Upper lobe of left lung (tissue), 6 donors: ENCODE measurements around the gene TUBB1. TPM values are rescaled to one million over a fixed set of nuclear protein-coding genes. Genes with fewer than 3 reads are reported as not detected.

Experiments
- ATAC-seq, 2 donors: fragments of 200-7000 bp; cut with Tn5 transposase; one replicate each; pipeline ENCODE4 v1.9.1; 2022; ENCODE audit warnings: mild to moderate bottlenecking in 2 of 2, moderate library complexity in 2 of 2; ENCODE audit not compliant: low FRiP score in 2 of 2
- DNase-seq, 2 donors: peaks; one replicate each; pipeline ENCODE4 v3.0.0-alpha.2; 2019 to 2020
- H3K27ac ChIP-seq, 4 donors: fragments of 200-600 bp; sonication (generic); one replicate each; pipeline ENCODE4 v1.5.1; 2016 to 2019
- H3K27me3 ChIP-seq, 4 donors: fragments of 200-600 bp; sonication (generic); one replicate each; pipeline ENCODE4 v1.5.1; 2017 to 2019
- H3K36me3 ChIP-seq, 4 donors: fragments of 200-600 bp; sonication (generic); one replicate each; pipeline ENCODE4 v1.5.1; 2016 to 2019
- H3K4me1 ChIP-seq, 4 donors: fragments of 200-600 bp; sonication (generic); one replicate each; pipeline ENCODE4 v1.5.1; 2018 to 2019
- H3K4me3 ChIP-seq, 4 donors: fragments of 200-600 bp; sonication (generic); one replicate each; pipeline ENCODE4 v1.5.1; 2017 to 2019; ENCODE audit warnings: mild to moderate bottlenecking in 2 of 4, moderate library complexity in 1 of 4
- H3K9me3 ChIP-seq, 4 donors: fragments of 200-600 bp; sonication (generic); one replicate each; pipeline ENCODE4 v1.5.1; 2018 to 2019
- EP300 ChIP-seq, 4 donors: sonication (generic); formaldehyde crosslinking; IDR thresholded peaks; one replicate each; pipeline ENCODE4 v1.5.1; 2017; ENCODE audit warnings: antibody characterized with exemption in 4 of 4, control low read depth in 2 of 4
- POLR2A ChIP-seq, 4 donors: fragments of 450-650 bp; IDR thresholded peaks; one replicate each; pipeline ENCODE4 v1.5.1; 2016 to 2017; ENCODE audit warnings: antibody characterized with exemption in 4 of 4, mild to moderate bottlenecking in 2 of 4
- POLR2AphosphoS5 ChIP-seq, 2 donors: sonication (generic); formaldehyde crosslinking; IDR thresholded peaks; one replicate each; pipeline ENCODE4 v1.5.1; 2017; ENCODE audit warnings: antibody characterized with exemption in 2 of 2
- WGBS, 2 donors: methylation state at CpG; one replicate each; pipeline ENCODE4 v1.1.5; 2017 to 2018; 5-methylcytosine and 5-hydroxymethylcytosine counted together
- total RNA-seq, 6 donors: library from RNA; depleted of rRNA in 4 of 6; stranded (reverse); fragments of >200 nt in 4 of 6; gene quantifications; one replicate each; pipeline versions ENCODE4 v1.1.0 to v1.2.1, GENCODE V29; 2016 to 2021
- TF ChIP-seq, protein P1 (sequence below), 6 experiments: fragments of 450-650 bp in 4 of 6; fragments of 200-600 bp in 2 of 6; sonication (generic) in 2 of 6; IDR thresholded peaks; one replicate each; pipeline ENCODE4 v1.5.1; 2016 to 2019; ENCODE audit warnings: antibody characterized with exemption in 6 of 6
- donor health status: DM: no; HTN: no; CAD: no; lungs with moderate emphysema.
- donor health status: DM: no; HTN: yes; CAD: no; lungs with severe emphysema.

Gene TUBB1
- total RNA-seq, 6 donors from 2014 or later, result 1.5 to 9.3 (median 2.6) TPM

DNA sequence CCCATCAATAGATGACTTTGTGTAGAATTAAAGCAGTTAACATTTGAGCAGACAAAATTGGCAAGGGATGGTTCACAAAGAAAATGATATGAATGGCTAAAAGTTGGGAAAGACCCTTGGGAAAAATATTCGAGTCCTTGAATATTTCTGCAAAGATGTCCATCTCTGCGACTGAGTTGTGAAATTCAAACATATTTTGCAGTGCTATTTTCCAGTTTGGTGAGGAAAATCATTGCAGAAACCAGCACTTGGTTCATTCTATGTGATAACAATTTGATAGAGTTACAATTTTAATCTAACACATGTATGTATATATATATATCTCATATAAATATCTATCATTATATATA, 29.4 kb downstream of the TUBB1 start:
- Histone ChIP-seq H3K4me3 (no peak overlapping the region), H3K9me3 (no peaks in the 10 kb centered on the region), H3K4me1 (peaks cover 5 to 10% (median 9%) of the 10 kb centered on the region in 4 donors), H3K36me3 (no peaks in the 10 kb centered on the region), H3K27ac (peak overlapping the region in 3 of 4 donors; percentile 65 to 82 (median 68)), H3K27me3 (no peaks in the 10 kb centered on the region)
- 74 to 80% methylated on average over 2 of the region's 2 CpGs for WGBS, 2 donors
- DNase-seq, result no peak
- no peak for TF ChIP-seq POLR2A (IDR thresholded peaks at IDR 0.05)
- TF ChIP-seq, protein P1, sequence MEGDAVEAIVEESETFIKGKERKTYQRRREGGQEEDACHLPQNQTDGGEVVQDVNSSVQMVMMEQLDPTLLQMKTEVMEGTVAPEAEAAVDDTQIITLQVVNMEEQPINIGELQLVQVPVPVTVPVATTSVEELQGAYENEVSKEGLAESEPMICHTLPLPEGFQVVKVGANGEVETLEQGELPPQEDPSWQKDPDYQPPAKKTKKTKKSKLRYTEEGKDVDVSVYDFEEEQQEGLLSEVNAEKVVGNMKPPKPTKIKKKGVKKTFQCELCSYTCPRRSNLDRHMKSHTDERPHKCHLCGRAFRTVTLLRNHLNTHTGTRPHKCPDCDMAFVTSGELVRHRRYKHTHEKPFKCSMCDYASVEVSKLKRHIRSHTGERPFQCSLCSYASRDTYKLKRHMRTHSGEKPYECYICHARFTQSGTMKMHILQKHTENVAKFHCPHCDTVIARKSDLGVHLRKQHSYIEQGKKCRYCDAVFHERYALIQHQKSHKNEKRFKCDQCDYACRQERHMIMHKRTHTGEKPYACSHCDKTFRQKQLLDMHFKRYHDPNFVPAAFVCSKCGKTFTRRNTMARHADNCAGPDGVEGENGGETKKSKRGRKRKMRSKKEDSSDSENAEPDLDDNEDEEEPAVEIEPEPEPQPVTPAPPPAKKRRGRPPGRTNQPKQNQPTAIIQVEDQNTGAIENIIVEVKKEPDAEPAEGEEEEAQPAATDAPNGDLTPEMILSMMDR (IDR thresholded peaks at IDR 0.05), result no peak
- no peak for TF ChIP-seq EP300 (IDR thresholded peaks at IDR 0.05)
- TF ChIP-seq POLR2AphosphoS5 (IDR thresholded peaks at IDR 0.05), result no peak
- no peak for ATAC-seq

DNA sequence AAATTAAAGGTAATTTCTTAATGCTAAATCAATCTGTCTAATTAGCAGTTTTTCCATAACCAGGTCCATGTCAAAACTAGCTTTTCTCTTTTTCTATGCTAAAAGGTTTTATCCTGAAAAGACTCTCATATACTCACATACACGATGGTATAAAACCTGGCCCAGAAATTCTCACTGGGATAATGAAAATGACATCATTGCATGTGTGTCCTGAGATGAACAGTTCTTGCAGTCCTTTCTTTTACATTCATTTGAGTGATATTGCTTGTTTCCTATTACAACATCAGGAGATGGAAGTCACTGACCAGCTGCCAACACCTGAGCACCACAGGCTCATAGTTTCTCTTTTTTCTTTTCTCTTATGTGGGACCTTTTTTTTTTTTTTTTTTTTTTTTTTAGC, 31.2 kb downstream of the TUBB1 start:
- no peaks in the 10 kb centered on the region for H3K27me3 ChIP-seq
- WGBS, 2 donors, result 66 to 69% methylated on average over 1 of the region's 1 CpG
- no peak overlapping the region for H3K4me3 ChIP-seq
- H3K27ac ChIP-seq, result no peak overlapping the region
- DNase-seq (no peak), ATAC-seq (no peak)
- no peaks in the 10 kb centered on the region for H3K36me3 ChIP-seq
- H3K4me1 ChIP-seq, result peaks cover 0 to 7% (median 5%) of the 10 kb centered on the region in 4 donors
- no peaks in the 10 kb centered on the region for H3K9me3 ChIP-seq
- no peak for TF ChIP-seq POLR2AphosphoS5 (IDR thresholded peaks at IDR 0.05)
- TF ChIP-seq, protein P1 (IDR thresholded peaks at IDR 0.05), result no peak
- no peak for TF ChIP-seq POLR2A (IDR thresholded peaks at IDR 0.05)
- TF ChIP-seq EP300 (IDR thresholded peaks at IDR 0.05), result no peak

DNA sequence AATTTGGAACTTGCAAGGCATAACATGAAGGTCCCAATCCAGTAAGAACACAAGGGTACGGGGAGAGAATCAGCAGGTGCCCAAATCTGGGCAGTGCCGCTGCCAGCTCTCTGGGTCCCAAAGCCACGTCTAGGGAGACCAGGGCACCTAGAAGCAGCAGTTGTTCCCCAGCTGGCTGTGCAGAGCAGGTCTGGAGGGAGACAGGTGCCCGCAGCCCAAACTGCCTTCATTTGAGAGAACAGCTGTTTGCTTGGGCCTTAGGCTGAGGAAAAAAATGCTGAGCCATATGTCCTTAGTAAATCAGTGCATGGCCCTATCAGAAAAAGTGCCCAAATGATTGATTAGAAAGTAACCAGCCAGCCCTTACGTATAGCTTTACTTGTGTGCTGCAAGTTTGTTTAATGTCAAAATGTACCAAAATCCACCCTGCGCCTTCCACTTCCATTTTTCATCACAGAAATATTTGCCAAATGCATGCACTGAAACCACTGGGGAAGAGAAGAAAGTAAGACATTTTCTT, 32.5 kb downstream of the TUBB1 start:
- ATAC-seq, result no peak
- H3K27me3 ChIP-seq, result no peaks in the 10 kb centered on the region
- peaks cover 0 to 7% (median 5%) of the 10 kb centered on the region in 4 donors for H3K4me1 ChIP-seq
- TF ChIP-seq POLR2A (IDR thresholded peaks at IDR 0.05) (no peak), EP300 (IDR thresholded peaks at IDR 0.05) (no peak), POLR2AphosphoS5 (IDR thresholded peaks at IDR 0.05) (no peak)
- TF ChIP-seq, protein P1 (IDR thresholded peaks at IDR 0.05), result no peak
- H3K36me3 ChIP-seq, result no peaks in the 10 kb centered on the region
- no peak overlapping the region for H3K27ac ChIP-seq
- no peak for DNase-seq
- H3K4me3 ChIP-seq, result no peak overlapping the region
- H3K9me3 ChIP-seq, result no peaks in the 10 kb centered on the region
- WGBS, 2 donors, result 88 to 89% methylated on average over 4 to 6 of the region's 6 CpGs

DNA sequence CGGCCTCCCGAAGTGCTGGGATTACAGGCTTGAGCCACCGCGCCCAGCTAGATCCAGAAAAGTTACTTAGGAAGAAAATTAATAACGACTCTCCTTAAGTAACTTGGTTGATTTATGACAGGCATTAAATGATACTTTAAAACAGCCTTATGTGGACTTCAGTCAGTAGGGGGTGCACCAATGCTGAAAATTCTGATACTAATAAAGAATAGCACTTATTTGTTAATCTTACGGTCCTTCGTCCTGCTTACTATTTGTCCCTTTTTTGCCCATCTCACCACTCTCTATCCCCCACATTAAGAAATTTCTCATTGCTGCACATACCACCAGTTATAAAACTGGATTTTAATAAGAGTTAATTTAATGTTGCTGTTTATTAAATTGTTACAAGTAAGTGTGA, 36.1 kb downstream of the TUBB1 start:
- no peaks in the 10 kb centered on the region for H3K9me3 ChIP-seq
- H3K27ac ChIP-seq, result no peak overlapping the region
- 53 to 65% methylated on average over 7 of the region's 7 CpGs for WGBS, 2 donors
- no peak overlapping the region for H3K4me3 ChIP-seq
- TF ChIP-seq EP300 (IDR thresholded peaks at IDR 0.05), result no peak
- TF ChIP-seq, protein P1 (IDR thresholded peaks at IDR 0.05), result peak in 3 of 6 experiments; percentile 13 to 29 (median 27)
- no peak for TF ChIP-seq POLR2AphosphoS5 (IDR thresholded peaks at IDR 0.05)
- no peaks in the 10 kb centered on the region for H3K27me3 ChIP-seq
- ATAC-seq, result no peak
- no peak for DNase-seq
- no peaks in the 10 kb centered on the region for H3K4me1 ChIP-seq
- H3K36me3 ChIP-seq, result no peaks in the 10 kb centered on the region

DNA sequence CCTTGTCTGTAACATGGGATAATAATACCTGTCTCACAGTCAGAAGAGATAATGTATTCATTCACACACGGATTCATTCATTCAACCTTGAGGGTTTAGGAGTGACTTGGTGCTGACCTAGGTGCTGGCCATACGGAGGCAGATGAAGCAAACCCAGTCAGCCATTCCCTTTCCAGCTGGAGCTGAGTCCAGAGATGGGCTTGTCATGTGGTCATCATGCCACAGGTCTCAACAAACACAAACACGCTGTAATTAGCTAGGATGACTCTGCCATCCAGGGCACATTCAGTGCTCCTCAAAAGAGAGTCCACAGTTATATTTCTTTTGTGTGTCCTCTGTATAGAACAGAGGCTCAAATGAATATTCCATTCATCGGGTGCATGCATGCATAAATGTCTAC, 42.9 kb downstream of the TUBB1 start:
- peaks cover 0 to 14% (median 4%) of the 10 kb centered on the region in 4 donors for H3K4me1 ChIP-seq
- ATAC-seq (no peak), DNase-seq (no peak)
- H3K36me3 ChIP-seq, result no peaks in the 10 kb centered on the region
- no peak overlapping the region for H3K4me3 ChIP-seq
- no peak overlapping the region for H3K27ac ChIP-seq
- H3K9me3 ChIP-seq, result no peaks in the 10 kb centered on the region
- TF ChIP-seq, protein P1 (IDR thresholded peaks at IDR 0.05), result no peak
- no peak for TF ChIP-seq EP300 (IDR thresholded peaks at IDR 0.05)
- TF ChIP-seq POLR2A (IDR thresholded peaks at IDR 0.05), result no peak
- no peak for TF ChIP-seq POLR2AphosphoS5 (IDR thresholded peaks at IDR 0.05)
- no peaks in the 10 kb centered on the region for H3K27me3 ChIP-seq
- 83 to 87% methylated on average over 4 of the region's 4 CpGs for WGBS, 2 donors
